ENCODE measurements around the gene JAZF1.
A peak's percentile ranks its signal among the peaks of the same experiment; 100 is the strongest.

JAZF1 gene

DNA sequence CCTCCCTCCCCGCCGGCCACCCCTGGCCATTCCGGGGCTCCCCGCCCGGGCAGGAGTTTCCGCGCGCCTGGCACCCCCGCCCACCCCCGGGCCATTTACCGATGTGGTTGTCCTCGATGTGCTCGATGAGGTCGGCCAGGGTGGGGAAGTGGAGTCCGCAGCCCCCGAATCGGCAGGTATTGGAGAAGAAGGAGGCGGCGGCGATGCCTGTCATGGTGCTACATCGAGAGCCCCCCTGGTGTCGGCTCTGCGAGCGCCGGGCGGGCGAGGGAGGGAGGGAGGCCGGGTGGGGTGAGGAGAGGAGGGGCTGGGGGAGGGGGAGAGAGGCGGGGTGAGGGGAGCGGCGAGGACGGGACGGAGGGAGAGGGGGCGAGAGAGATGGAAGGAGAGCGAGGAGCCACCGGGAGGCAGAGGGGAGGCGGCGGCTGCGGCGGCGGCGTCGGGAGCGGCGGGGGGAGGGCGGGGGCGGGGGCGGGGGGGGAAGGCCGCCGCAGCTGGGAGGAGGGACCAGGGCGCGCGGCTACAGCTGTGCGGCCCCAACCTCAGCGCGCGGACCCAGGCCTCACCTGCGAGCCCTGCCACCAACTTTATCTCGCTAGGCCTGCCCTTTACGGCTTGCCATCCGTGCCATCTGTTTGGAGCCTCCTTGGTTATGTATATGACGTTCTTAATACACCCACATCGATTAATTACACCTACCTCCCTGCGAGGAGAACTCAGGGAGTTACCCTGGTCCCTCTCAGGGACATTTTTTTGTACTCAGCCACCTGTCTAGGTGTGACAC is at the start of gene JAZF1:
TSS of gene JAZF1 (minus strand) at position 432 of the 784 bp plus-strand sequence.
- peak; percentile 32 to 48 (median 36) for DNase-seq (ENCODE audit: low read depth in 3 of 3)

DNA sequence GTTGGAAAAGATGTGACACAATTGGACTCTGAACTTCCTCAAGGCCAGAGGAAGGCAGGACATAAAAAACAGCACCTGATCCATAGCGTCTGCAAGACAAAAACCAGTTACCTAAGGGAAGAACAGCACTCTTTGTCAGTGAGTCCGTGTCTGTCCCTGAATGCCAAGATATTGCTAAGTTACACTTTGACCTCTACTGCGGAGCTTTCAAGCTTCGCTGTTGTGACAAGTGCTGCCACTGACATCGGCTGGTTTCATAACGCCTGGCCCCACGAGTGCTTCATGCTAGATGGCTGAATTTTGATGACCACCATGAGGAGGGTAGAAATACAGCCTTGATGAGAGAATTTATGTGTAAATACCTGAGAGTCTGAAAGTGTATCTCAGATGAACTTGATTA is 49.7 kb upstream of the JAZF1 start:
- no peak for DNase-seq (ENCODE audit: low read depth in 3 of 3)

DNA sequence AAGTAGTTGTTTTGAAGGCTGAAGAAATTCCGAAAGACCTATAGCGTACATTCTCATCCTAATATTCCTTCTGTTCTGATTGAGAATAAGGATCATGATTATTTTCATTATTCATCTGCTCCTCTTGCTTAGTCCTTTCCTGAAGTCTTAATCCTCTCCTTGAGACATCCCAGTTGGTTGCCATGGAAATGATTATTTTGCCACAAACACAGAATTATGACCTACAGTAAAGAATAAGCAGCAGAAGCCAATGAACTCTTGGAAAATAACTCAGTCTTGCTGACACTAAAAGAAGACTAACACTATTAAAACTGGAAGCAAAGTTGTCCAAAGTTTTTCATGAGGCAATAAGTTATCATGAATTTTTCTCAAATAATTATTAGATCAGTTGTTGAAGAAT is 47.8 kb upstream of the JAZF1 start:
- DNase-seq (ENCODE audit: low read depth in 3 of 3): no peak

GRCh38 chr7:28226003-28226402 is 45.4 kb upstream of the JAZF1 start:
- no peak for DNase-seq (ENCODE audit: low read depth in 3 of 3)

DNA sequence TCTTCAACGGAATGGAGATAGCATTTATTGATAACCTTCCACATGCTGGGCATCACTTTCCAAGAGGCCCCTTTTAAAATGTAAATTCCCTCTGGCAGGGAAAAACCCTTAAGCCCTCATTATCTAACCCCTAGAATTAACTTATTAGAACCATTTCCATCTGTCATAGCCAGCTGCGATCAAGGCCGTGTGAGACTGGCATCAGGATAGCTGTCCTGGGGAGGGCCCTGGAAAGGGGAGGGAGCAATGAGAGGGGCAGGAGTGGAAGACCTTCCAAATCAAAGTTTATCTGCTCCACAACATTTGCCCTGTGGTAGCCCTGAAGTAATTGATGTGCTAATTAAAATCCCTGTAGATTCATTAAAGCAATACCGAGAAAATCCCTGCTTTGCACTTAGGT is 45.0 kb upstream of the JAZF1 start:
- no peak for DNase-seq (ENCODE audit: low read depth in 3 of 3)

DNA sequence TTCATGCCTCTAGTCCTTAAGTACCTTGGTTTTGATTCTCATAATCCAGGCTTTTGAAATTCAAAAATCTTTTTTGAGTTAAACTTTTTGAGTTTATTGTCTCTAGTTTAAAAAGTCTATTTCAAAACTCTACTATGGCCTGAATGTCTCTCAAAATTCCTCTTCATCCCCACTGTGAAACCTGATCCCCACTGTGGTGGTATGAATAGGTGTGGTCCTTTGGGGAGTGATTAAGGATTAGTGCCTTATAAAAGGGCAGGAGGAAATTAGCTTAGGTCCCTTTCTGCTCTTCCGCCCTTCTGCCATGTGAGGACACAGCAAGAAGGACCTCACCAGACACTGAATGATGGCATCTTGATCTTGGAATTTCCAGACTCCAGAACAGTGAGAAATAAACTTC is 44.1 kb upstream of the JAZF1 start:
- DNase-seq (ENCODE audit: low read depth in 3 of 3): no peak

DNA sequence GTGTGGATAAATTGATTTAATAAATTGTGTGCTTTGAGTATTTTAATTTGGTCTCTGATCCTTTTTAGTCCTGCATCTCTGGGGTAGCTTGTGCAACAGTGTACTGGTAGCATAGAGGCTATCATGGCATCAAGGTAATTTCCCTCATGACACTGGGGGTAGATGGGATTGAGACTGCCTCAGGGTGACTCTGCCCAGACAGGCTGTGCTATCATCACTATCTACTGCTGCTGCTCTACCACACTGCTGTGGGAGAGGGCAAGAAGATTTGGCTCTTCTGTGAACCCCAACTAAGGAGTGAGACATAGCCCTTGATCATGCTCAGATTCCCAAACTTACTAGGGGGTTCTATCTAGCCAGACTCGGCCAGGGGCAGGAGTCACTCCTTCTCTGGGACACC is 43.6 kb upstream of the JAZF1 start:
- DNase-seq (ENCODE audit: low read depth in 3 of 3): no peak

GRCh38 chr7:28222636-28223035 is 42.0 kb upstream of the JAZF1 start:
- DNase-seq (ENCODE audit: low read depth in 3 of 3): no peak

- no peak for DNase-seq (ENCODE audit: low read depth in 3 of 3)
Observed at GRCh38 chr7:28219793-28220192, 39.2 kb upstream of the JAZF1 start.

DNA sequence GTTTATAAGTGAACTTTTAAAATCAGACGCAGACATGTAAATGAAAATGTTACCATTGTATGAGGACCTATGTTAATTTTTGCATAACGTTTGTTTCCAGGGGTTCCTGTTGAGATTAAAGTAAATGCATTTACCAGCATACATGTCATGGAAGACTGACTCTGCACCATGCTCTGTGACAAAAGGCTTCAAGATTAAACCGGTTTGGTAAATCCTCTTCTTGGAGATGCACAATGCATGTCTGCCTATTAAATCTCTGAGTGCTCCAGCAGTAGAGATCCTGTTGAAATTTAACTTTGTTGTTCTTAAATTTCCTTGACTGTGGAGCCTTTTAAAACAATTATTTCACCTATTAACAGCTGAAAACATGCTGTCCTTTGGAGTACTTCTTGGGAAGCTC is 36.5 kb upstream of the JAZF1 start:
- DNase-seq (ENCODE audit: low read depth in 3 of 3): no peak

DNA sequence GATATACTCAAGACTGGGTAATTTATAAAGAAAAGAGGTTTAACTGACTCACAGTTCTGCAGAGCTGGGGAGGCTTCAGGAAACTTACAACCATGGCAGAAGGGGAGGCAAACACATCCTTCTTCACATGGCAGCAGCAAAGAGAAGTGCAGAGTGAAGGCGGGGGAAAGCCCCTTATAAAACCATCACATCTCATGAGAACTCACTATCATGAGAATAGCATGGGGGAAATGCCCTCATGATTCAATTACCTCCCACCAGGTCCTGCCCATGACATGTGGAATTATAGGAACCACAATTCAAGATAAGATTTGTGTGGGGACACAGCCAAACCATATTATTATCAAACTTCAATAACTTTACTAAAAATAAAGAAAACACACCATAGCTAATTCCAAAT is 30.4 kb upstream of the JAZF1 start:
- no peak for DNase-seq (ENCODE audit: low read depth in 3 of 3)

DNA sequence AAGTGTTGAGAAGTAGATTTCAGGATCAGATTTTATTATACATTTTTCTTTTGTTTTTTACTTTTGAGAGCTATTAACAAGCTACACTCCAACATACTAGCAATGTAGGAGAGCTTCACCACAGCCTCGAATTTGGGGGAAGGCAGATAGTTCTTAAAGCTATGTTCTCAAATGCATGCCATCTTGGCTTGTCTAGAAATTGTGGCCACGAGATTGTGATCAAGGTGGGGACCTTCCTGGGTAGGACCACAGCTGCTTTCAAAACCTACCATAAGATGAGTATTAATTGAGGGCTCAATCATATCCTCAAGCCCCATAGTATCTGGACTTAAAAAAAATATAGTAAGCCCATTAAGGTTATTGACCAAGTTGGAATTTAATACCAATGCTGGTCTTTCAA is 27.9 kb upstream of the JAZF1 start:
- DNase-seq (ENCODE audit: low read depth in 3 of 3): no peak

DNA sequence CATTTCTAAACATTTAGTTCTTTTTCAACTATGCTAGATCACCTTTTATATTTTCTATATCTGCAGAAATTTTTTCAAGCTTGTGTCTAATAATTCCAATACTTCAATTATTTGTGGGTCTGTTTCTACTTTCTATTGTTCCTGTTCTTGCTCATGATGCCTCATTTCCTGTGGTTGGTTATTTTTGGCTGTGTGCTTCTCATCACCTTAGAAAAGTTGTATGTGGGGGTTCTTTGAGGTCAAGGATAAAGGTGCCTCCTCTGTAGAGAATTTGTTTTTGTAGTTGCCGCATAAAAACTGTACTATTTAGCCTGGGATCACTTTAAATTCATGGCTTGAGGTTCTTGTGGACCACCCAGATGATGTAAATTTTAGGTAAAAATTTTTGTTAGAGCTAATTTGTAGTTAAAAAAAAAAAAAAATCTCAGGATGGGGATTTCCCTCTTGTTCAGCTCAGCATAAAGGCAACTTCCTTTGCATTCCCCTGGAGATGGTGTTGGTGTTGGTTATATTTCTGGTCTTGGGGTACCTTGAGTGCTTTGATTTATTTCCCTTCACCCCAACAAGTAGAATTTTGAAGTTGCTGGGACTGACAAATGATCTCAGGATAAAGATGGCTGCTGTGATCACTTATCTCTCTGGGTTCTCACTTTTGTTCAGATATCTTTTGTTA is 27.0 kb upstream of the JAZF1 start:
- DNase-seq (ENCODE audit: low read depth in 3 of 3): no peak

DNA sequence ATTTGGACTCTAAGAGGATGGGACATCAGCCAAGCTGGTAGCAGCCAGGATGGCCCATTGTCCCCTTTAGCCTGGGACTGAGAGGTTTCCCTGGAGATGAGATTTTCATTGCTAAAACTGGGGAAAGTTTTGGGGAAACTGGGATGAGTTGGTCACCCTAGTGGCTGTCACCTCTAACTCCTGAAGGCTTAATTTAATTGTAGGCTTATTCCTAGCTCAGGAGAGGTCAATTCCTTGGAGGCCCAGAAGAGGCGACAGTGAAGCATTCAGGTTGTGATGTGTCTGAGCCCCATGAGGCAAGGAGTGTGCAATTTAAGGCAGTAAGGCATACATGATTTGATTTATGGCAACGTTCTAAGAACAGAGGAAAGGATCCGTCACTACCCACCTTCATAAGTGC is 24.9 kb upstream of the JAZF1 start:
- no peak for DNase-seq (ENCODE audit: low read depth in 3 of 3)

GRCh38 chr7:28203508-28204240 is 23.1 kb upstream of the JAZF1 start:
- DNase-seq (ENCODE audit: low read depth in 3 of 3): no peak

DNA sequence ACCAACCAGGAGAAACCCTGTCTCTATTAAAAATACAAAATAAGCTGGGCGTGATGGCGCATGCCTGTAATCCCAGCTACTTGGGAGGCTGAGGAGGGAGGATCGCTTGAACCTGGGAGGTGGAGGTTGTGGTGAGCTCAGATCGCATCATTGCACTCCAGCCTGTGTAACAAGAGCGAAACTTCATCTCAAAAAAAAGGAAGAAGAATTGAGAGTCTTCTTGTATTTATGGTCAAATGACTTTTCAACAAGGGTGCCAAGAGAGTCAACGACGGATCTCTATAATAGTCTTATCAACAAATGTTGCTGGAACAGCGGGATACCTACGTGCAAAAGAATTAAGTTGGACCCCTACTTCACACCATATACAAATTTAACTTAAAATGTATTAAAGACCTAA is 21.6 kb upstream of the JAZF1 start:
- no peak for DNase-seq (ENCODE audit: low read depth in 3 of 3)

- DNase-seq (ENCODE audit: low read depth in 3 of 3): no peak
Observed at GRCh38 chr7:28201131-28201530, 20.5 kb upstream of the JAZF1 start.

GRCh38 chr7:28200598-28200997 is 20.0 kb upstream of the JAZF1 start:
- DNase-seq (ENCODE audit: low read depth in 3 of 3): no peak

GRCh38 chr7:28199021-28199510 is 18.5 kb upstream of the JAZF1 start:
- no peak for DNase-seq (ENCODE audit: low read depth in 3 of 3)

DNA sequence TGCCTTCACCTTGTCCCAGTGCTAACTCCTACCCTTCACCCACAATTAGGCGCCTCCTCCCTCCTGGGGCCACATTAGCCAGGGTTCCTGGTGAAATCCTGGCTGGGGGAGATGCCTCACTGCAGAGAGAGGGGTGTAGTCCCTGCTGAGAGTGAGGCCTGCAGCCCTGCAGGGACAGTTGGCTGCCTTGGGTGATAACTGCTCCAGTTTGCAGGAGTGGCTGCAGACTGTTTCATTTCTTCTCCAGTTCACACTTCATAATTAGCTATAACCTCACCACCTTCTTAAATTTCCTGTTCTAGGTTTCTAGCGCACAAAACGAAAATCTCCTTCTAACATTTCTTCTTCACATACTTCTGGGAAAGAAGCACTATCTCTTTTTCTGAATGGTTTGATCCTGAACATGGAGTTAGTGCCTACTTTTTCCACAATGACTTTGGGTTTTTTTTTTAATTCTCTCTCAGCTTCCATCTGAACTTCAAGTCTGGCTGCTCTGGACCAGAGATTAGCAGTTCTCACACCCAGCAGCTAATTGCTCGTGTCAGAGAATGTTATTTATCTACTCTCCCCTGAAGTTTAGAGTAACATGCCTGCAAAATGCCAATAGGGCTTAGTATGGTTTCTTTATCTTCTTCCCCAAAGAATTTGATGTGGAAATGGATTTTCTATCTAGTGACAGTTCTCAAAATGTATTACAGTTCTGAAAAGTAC is 15.5 kb upstream of the JAZF1 start:
- no peak for DNase-seq (ENCODE audit: low read depth in 3 of 3)

DNA sequence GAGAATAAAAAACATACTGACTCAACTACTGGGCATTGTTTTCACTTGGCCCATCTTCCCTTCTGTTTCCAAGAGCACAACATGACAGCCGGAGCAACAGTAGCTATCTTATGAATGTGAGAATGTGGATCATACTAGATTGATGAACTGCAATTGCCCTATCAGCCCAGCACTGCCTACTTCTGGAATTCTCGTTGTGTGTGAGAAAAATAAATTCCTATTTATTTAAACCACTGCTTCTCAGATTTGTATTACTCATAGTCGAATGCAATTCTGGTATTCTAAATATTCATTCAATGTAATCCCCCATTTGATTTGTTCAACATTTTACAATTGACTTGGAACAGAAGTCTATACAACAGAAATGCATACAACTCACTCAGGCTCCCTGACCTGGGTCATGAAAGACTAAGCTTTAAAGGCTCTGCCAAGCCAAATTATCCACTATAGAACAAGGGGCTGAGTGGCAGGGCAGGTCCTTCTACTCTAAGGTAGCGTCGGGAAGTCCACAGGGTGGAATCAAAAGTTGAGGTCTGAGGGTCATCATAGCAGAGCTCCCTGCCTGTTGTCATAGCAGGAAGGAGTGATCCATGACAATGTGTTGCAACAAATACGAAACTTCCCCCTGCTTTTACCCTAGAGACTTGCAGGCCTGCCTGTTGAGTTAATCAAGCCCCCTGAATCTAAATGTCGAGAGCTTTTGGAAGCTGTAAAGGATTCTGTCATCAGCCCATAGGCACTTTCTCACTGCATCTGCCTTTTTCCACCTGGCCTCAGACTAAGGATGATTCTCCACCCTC is 12.4 kb upstream of the JAZF1 start:
- no peak for DNase-seq (ENCODE audit: low read depth in 3 of 3)
